HepG2 (cell line): ENCODE data around the gene UNC5B.

Experiments
- HNF4A ChIP-seq: sonication (generic); formaldehyde crosslinking; IDR thresholded peaks from 2 replicates; pipeline ENCODE4 v1.4.0; 2020; ENCODE audit warnings: missing genetic modification reagents
- NFYB ChIP-seq: sonication (generic); formaldehyde crosslinking; IDR thresholded peaks from 2 replicates; pipeline ENCODE4 v1.4.0; 2020; ENCODE audit warnings: missing genetic modification reagents
- TF ChIP-seq, protein P1 (sequence below): sonication (generic); formaldehyde crosslinking; IDR thresholded peaks from 2 replicates; pipeline ENCODE4 v1.5.0; 2020; ENCODE audit warnings: missing genetic modification reagents

DNA sequence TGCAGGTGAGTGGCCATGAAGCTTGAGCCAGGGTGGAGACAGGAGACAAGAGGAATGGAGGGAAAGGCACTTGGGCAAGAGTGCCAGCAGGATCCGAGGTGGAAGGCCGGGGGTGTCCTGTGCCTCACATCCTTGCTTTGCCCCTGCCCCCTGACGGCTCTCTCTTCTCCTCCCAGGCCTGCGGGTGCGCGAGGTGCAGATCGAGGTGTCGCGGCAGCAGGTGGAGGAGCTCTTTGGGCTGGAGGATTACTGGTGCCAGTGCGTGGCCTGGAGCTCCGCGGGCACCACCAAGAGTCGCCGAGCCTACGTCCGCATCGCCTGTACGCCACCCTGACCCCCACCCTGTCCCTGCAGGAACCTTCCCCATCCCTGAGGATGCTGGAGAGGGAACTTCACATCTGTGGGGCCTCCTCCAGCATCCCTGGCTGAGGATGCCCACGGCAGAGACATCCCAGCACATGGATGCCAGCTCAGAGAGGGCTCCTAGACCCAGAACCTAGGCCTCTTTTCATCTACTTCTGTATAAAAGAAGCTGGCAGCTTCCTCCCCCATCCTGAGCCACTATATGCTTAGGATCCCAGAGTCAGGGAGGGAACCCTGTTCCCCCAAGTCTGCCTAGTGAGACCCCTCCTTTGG lies 72.3 kb downstream of the UNC5B start:
- TF ChIP-seq HNF4A (CRISPR knock-in tag) = no peak
- TF ChIP-seq NFYB (CRISPR knock-in tag) = no peak
- TF ChIP-seq, protein P1, sequence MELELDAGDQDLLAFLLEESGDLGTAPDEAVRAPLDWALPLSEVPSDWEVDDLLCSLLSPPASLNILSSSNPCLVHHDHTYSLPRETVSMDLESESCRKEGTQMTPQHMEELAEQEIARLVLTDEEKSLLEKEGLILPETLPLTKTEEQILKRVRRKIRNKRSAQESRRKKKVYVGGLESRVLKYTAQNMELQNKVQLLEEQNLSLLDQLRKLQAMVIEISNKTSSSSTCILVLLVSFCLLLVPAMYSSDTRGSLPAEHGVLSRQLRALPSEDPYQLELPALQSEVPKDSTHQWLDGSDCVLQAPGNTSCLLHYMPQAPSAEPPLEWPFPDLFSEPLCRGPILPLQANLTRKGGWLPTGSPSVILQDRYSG (CRISPR knock-in tag) = no peak
